Urinary bladder (tissue), 4 donors: ENCODE measurements around the gene GRAMD1B. TPM values are rescaled to one million over a fixed set of nuclear protein-coding genes. Genes with fewer than 3 reads are reported as not detected.

Experiments used
- DNase-seq: peaks from one replicate; pipeline ENCODE4 v3.0.0-alpha.2; 2015; ENCODE audit errors: extremely low spot score
- H3K27ac ChIP-seq: one replicate; pipeline ENCODE4 v1.5.1; 2013; ENCODE audit warnings: low read depth, mild to moderate bottlenecking, moderate library complexity
- H3K36me3 ChIP-seq: one replicate; pipeline ENCODE4 v1.6.1; 2013; ENCODE audit warnings: mild to moderate bottlenecking, moderate library complexity; ENCODE audit not compliant: insufficient read depth
- H3K4me1 ChIP-seq: one replicate; pipeline ENCODE4 v1.6.1; 2013; ENCODE audit warnings: mild to moderate bottlenecking, moderate library complexity; ENCODE audit not compliant: insufficient read depth
- H3K4me3 ChIP-seq: one replicate; pipeline ENCODE4 v1.5.1; 2013; ENCODE audit warnings: low read depth, low read length
- WGBS: extraction: QIAGEN DNeasy Blood & Tissue Kit; methylation state at CpG from one replicate; pipeline ENCODE4 v1.1.7; 2013; 5-methylcytosine and 5-hydroxymethylcytosine counted together
- polyA plus RNA-seq: library from polyadenylated mRNA; stranded (reverse); fragments of 200-250 nt; gene quantifications from one replicate; pipeline ENCODE4 v1.2.3, GENCODE V29; 2013
- total RNA-seq: library from RNA; depleted of rRNA; stranded (reverse); fragments of >200 nt; gene quantifications from one replicate; pipeline ENCODE4 v1.2.3, GENCODE V29; 2014
- donor health status: healthy with polysubstance abuse.
- donor health status: healthy.

GRAMD1B gene
- total and polyA plus RNA-seq, 2 donors: 0.84 to 5.9 TPM

DNA sequence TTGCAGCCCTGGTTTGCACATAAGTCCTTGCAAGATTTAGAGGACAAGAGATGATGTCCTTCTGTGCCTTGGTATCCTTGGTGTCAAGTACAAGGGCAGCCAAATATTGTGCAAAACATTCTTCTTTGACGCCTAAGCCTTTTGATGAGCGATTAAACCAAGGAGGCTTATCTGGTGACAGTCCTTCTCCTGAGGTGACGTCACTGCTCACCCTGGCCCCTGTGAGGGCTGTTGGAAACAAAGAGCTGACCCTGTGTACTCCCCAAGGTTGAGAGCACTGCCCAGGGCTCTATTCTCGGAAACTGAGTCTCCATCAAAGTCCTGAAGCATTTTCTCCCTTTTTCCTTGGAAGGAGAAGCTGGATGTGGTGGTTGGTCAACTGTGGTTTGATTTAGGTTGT is 4.7 kb upstream of the GRAMD1B start:
- Histone ChIP-seq H3K4me1 (no peaks in the 10 kb centered on the region), H3K27ac (no peak overlapping the region), H3K36me3 (no peaks in the 10 kb centered on the region), H3K4me3 (no peak overlapping the region)
- DNase-seq: no peak
- WGBS: 68% methylated on average over 4 of the region's 4 CpGs

DNA sequence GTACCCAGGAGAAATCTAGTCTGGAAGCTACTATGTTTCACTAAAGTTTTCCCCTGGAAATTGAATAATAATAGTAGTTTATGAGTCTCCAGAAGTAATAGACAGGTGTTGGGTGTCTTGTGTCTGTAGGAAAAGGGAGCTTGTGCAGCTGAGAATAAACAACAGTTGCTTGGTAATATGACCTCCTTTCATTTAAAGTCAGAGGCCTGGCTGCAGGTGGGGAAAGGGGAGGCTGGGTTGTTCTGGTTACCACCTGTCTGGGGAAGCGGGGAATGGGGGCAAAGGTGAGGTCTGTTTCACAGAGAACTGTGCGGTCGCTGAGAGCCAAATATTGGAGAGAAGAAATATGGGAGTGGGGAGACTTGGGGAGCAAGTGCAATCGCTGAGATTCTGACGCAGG is 3.3 kb upstream of the GRAMD1B start:
- no peak for DNase-seq
- WGBS: 97% methylated on average over 5 of the region's 5 CpGs

DNA sequence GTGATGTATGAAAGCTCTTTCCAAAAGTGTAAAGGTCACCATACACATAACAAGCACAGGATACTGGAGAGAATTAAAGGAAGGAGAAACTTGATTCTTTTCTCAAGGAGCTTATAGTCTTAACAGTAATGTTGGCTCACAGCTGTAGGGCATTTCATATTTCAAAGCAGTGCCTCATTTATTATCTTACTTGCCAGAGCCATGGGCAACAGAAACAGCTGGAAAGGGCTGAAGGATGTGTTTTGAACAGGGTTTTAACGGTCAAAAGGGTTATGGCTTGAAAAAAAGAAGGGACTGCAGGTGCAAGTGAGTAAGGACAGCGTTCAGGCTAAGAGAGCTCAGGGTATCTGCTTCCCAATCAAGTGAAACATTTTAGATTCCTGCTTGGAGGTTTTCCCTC is 2.7 kb upstream of the GRAMD1B start:
- 80% methylated on average over 2 of the region's 2 CpGs for WGBS
- Histone ChIP-seq H3K4me3 (no peak overlapping the region), H3K27ac (no peak overlapping the region), H3K4me1 (peaks cover 2% of the 10 kb centered on the region), H3K36me3 (no peaks in the 10 kb centered on the region)
- no peak for DNase-seq

More for the DNA sequence above, 3.3 kb upstream of the GRAMD1B start:
- Histone ChIP-seq H3K36me3 (no peaks in the 10 kb centered on the region), H3K4me1 (peaks cover 2% of the 10 kb centered on the region), H3K27ac (no peak overlapping the region), H3K4me3 (no peak overlapping the region)

DNA sequence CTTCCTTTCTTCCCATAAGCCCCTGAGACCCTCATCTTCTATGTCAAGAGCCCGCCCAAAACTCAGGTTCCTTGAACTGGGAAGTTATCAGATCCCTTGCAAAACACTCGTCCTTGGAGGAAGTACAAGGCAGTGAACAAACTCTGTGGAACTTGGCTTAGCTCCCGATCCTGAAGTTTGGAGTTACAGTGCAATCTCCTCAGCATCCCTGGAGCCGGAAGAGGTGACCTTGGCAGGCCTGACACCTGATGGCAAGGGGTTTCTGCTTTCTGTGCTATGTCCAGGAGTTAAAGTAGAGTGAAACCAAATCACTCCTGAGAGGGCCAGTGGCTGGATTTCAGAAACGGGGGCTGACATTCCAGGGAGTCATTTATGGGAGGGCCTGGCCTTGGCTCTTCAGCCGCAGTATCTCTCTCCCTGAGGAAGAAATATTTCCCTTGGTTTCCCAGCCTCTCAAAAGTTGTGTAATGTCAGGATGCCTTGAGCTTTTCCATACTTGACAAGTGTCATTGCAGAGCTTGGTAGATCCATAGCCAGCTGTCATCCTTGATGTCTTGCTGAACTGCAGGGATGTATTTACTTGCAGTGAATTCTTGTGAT is 1.9 kb upstream of the GRAMD1B start:
- H3K27ac ChIP-seq: no peak overlapping the region
- H3K36me3 ChIP-seq: no peaks in the 10 kb centered on the region
- peaks cover 2% of the 10 kb centered on the region for H3K4me1 ChIP-seq
- no peak for DNase-seq
- 54% methylated on average over 6 of the region's 6 CpGs for WGBS
- H3K4me3 ChIP-seq: no peak overlapping the region

DNA sequence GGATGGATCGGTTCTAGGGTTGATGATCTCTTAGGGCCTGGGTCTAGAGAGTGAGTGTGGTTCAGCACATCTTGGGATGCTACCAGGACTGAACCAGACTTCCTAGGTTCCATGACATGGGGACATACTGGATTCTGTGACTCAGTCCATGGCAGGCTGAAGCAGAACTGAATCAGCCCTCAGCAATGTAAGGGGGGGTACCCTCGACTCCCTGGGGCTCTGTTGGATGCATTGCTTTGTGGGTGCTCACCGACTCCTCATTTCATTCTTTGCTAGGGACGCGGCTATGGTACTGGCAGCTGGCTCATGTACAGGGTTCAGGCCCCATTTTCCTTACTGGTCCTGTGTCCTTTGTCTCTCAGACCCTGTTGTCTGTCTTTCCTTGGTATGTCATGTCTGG is 733 bp upstream of the GRAMD1B start:
- H3K4me3 ChIP-seq: no peak overlapping the region
- no peak for DNase-seq
- H3K4me1 ChIP-seq: peaks cover 2% of the 10 kb centered on the region
- no peaks in the 10 kb centered on the region for H3K36me3 ChIP-seq
- 91% methylated on average over 5 of the region's 5 CpGs for WGBS
- no peak overlapping the region for H3K27ac ChIP-seq

DNA sequence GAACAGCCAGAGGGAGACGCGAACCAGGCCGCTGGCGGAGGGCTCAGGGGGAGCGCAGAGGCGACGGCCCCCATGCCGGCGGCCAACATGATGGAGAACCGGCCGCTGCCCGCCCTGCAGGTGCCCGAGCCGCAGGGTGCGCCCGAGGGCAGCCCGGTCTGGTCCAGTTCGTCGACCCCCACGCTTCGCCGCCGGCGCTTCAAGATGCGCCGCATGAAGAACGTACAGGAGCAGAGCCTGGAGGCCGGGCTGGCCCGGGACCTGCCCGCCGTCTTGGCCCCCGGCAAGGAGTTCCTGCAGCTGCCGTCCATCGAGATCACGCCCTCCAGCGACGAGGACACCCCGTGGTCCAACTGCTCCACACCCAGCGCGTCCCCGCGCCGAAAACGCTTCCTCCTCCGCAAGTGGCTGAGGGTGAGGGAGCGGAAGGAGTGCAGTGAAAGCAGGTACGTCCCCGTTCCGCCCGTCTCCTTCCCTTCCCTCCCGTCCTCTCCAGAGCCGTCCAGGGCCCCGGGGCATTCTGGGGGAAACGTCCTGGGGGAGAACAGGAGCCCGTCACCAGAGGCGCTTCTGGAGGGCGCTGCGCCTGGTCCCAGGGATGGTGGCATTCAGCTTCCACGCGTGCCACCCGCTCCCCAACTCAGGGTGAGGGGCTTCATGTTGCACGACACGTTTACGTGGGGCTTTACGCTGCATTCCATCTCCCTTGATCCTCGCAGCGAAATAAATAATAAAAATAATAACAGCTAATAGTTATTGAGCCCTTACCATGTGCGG is 840 bp downstream of the GRAMD1B start:
- H3K4me3 ChIP-seq: peak overlapping the region; percentile 55
- H3K27ac ChIP-seq: no peak overlapping the region
- 3% methylated on average over 68 of the region's 68 CpGs for WGBS
- no peaks in the 10 kb centered on the region for H3K36me3 ChIP-seq
- no peak for DNase-seq
- peaks cover 2% of the 10 kb centered on the region for H3K4me1 ChIP-seq

DNA sequence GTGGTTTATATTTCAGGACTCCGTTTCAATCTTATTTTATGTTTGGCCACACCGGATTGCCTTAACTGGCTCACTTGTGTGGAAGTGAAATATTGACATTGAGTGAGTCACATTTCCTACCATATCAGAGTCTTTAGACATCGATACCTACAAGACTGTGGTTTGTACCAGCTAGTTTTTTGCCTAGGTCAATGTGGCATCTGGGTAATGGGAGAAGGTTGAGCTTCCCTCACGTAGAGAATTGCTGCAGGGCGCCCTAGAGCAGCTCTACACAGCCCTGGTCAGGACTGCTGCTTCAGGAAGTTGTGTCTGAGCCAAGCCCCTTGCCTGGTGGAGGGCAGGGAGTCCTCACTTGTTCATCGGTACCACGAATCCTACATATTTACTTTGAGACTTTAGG is 1.6 kb downstream of the GRAMD1B start:
- H3K4me3 ChIP-seq: no peak overlapping the region
- H3K36me3 ChIP-seq: no peaks in the 10 kb centered on the region
- 67% methylated on average over 7 of the region's 7 CpGs for WGBS
- peaks cover 2% of the 10 kb centered on the region for H3K4me1 ChIP-seq
- no peak overlapping the region for H3K27ac ChIP-seq
- DNase-seq: no peak

DNA sequence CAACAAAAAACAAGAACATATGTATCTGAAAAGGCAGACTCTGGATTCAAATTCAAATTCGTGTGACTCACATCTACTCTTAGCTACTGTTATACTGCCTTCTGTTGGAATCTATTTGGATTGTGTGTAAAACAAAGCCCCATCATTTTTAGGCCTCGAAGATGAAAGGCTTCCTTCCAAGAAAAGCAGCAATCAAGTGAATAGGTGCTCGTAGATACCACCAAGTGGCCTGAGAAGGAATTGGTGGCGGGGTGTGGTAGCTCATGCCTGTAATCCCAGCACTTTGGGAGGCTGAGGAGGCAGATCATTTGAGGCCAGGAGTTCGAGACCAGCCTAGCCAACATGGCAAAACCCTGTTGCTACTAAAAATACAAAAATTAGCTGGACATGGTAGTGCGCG is 4.2 kb downstream of the GRAMD1B start:
- Histone ChIP-seq H3K4me1 (peaks cover 2% of the 10 kb centered on the region), H3K4me3 (no peak overlapping the region), H3K36me3 (no peaks in the 10 kb centered on the region), H3K27ac (no peak overlapping the region)
- WGBS: 85% methylated on average over 7 of the region's 7 CpGs
- DNase-seq: no peak

DNA sequence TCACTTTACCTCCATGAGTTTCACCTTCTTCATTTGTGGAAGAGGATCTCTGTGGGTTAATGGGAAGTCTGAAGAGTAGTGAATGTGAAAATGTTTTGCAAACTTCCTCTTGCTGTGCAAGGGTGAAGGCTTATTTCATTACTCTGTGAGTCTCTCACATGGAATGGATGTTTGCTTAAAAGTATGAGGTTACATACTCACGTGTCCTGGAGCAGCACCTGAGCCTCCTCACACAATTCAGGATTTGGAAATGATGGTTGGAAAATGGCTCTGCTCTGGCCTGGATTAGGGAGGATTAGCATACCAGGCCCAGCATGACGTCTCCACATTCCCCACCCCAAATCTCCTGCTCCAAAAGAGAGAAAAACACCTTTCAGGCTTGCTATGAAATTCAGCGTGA is 4.8 kb downstream of the GRAMD1B start:
- 65% methylated on average over 3 of the region's 3 CpGs for WGBS
- Histone ChIP-seq H3K4me3 (no peak overlapping the region), H3K4me1 (peaks cover 2% of the 10 kb centered on the region), H3K27ac (no peak overlapping the region), H3K36me3 (no peaks in the 10 kb centered on the region)
- DNase-seq: no peak

DNA sequence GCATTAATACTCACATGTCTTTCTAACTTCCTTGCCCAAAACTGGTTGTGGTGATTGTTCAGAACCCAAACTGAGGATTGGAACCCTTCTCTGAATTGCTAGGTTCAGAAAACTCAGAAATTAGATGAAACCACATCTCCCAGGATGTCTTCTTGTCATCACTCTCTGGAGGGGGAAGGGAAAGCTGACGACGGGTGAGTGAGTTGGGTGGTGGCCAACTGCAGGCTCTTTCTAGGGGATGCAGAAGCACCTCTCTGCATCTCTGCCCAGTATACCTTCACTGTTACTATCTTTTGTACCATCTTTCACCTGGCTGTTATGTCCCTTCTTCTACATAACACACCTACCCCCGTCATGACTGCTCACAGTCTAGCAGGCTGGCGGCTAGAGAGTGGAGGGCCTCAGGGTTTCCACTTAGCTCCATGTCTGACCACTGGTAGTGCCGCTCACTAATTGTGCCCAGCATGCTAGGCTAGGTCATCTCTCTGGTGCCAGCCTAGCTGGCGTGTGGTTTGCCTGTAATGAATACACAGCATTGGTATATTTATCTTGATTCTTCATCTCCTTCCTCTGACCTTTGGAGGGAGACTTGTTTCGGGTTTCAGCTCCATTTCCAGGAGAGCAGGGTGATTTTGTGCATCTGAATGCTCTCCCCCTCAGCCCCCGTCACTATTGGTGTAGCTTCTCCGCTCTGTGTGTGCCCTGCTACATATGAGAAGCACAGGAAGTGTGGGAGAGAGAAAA is 7.3 kb downstream of the GRAMD1B start:
- H3K4me3 ChIP-seq: no peak overlapping the region
- H3K27ac ChIP-seq: no peak overlapping the region
- H3K36me3 ChIP-seq: no peaks in the 10 kb centered on the region
- DNase-seq: no peak
- WGBS: 90% methylated on average over 9 of the region's 9 CpGs
- H3K4me1 ChIP-seq: no peaks in the 10 kb centered on the region

DNA sequence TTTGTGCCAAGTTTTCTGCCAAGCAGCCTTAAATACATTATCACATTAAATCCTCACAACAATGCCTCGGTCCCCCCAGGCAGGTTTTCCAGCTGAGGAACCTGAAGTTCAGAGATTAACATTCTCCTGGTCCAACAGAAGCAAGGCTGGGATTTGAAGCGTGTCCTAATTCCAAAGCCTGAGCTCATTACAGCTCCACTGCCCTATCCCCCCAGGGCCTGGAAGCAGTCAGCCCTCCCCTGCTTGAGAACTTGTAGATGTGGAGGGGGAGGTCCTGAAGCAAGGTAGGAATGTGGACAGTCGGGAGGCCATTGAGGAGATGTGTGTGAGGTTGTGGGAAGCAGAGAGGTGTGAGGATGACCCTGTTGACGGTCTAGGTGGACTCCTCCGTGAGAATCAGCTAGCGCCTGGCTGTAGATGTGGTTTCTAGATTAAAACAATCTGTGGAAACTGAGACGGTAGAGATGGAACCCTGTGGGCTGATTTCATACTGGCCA is 8.1 kb downstream of the GRAMD1B start:
- no peak overlapping the region for H3K27ac ChIP-seq
- no peak overlapping the region for H3K4me3 ChIP-seq
- no peaks in the 10 kb centered on the region for H3K36me3 ChIP-seq
- DNase-seq: no peak
- no peaks in the 10 kb centered on the region for H3K4me1 ChIP-seq
- 68% methylated on average over 7 of the region's 7 CpGs for WGBS

DNA sequence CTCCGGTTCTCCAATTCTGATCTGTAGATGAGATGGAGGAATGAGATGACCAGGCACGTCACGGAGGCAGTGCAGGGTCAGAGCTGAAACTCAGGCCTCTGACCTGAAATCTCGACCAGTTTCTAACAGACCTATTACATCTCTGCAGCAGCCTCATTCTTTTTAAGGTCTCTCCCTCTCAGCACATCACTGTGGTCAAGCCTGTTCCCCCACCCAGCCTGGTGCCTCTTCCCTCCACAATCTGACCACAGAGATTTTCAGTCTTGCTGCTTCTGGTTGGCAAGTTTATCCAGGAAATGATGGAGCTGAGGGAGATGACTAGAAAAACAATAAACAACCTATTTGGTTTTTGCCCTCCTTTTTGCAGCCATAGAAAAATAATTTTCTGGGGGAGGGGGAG is 9.5 kb downstream of the GRAMD1B start:
- H3K36me3 ChIP-seq: no peaks in the 10 kb centered on the region
- WGBS: 87% methylated on average over 4 of the region's 4 CpGs
- H3K4me3 ChIP-seq: no peak overlapping the region
- DNase-seq: no peak
- no peak overlapping the region for H3K27ac ChIP-seq
- H3K4me1 ChIP-seq: no peaks in the 10 kb centered on the region

DNA sequence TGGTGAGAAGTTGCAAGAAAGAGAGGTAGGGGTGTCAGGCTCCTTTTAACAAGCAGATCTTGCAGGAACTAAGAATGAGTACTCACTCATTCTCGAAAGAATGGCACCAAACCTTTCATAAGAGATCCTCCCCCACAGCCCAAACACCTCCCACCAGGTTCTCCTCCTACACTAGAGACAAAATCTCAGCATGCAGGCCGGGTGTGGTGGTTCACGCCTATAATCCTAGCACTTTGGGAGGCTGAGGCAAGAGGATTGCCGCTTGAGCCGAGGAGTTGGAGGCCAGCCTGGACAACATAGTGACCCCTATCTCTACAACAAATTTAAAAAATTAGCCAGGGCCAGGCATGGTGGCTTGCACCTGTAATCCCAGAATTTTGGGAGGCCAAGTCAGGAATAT is 11.1 kb downstream of the GRAMD1B start:
- DNase-seq: no peak
- no peak overlapping the region for H3K4me3 ChIP-seq
- WGBS: 96% methylated on average over 5 of the region's 5 CpGs
- no peaks in the 10 kb centered on the region for H3K36me3 ChIP-seq
- H3K27ac ChIP-seq: no peak overlapping the region
- H3K4me1 ChIP-seq: no peaks in the 10 kb centered on the region
